GM12878 (cell line): Measurements from ENCODE around the gene PPIP5K1. TPM values are rescaled to one million over a fixed set of nuclear protein-coding genes. Genes with fewer than 3 reads are reported as not detected.
A peak's percentile ranks its signal among the peaks of the same experiment; 100 is the strongest.

ENCODE experiments used
- ATAC-seq: fragments of 200-7000 bp; cut with Tn5 transposase; 3 replicates; pipeline ENCODE4 v1.9.1; 2020; ENCODE audit warnings: mild to moderate bottlenecking, moderate library complexity
- BruUV-seq: library from RNA; stranded (reverse); fragments of 400-500 nt; replicated peaks from 2 replicates; lab custom pipeline; 2021; lab: Mats Ljungman, UMichigan
- CTCF ChIA-PET: fragments of 300-600 bp; sonication (Branson Sonifier 250); formaldehyde crosslinking; extraction: SDS; loops from one replicate; lab custom pipeline; 2021; ENCODE audit warnings: inconsistent platforms; lab: Yijun Ruan, JAX
- POLR2A ChIA-PET: fragments of 350-600 bp; formaldehyde crosslinking; extraction: SDS; loops from one replicate; lab custom pipeline; 2021; ENCODE audit warnings: inconsistent platforms; lab: Charles Lee
- RAD21 ChIA-PET: fragments of 300-600 bp; sonication (Branson Sonifier 250); formaldehyde crosslinking; loops from one replicate; lab custom pipeline; 2023; ENCODE audit warnings: antibody characterized with exemption; ENCODE audit not compliant: unreplicated experiment; lab: Charles Lee
- SMC1A ChIA-PET: fragments of 300-600 bp; sonication (Branson Sonifier 250); formaldehyde crosslinking; loops from one replicate; lab custom pipeline; 2023; ENCODE audit not compliant: unreplicated experiment, uncharacterized antibody; lab: Charles Lee
- DNase-seq: peaks from one replicate; pipeline ENCODE4 v3.0.0-alpha.2; 2011; ENCODE audit warnings: low read depth, low spot score
- FAIRE-seq: peaks from 3 replicates; lab custom pipeline; 2011; peaks lifted over from hg19 to GRCh38; lab: Jason Lieb, UNC
- H2AFZ ChIP-seq: 2 replicates; pipeline ENCODE4 v1.6.0; 2011; ENCODE audit warnings: low read depth, low read length, control low read depth; ENCODE audit not compliant: control insufficient read depth
- H3K27ac ChIP-seq: 2 replicates; pipeline ENCODE4 v1.5.1; 2011; ENCODE audit warnings: control low read depth; ENCODE audit not compliant: control insufficient read depth, insufficient read depth
- H3K27me3 ChIP-seq, 2 experiments: replicated peaks in 1 of 2; 2 replicates each; pipeline versions ENCODE4 v1.6.0 to v1.6.1; 2011; ENCODE audit warnings: low read length in 1 of 2; ENCODE audit not compliant: control insufficient read depth in 2 of 2, insufficient read depth in 2 of 2
- H3K36me3 ChIP-seq, 2 experiments: 2 replicates each; pipeline ENCODE4 v1.5.1; 2011; ENCODE audit warnings: low read length in 1 of 2; ENCODE audit not compliant: control insufficient read depth in 2 of 2, insufficient read depth in 2 of 2
- H3K4me1 ChIP-seq: 2 replicates; pipeline ENCODE4 v1.6.1; 2011; ENCODE audit warnings: mild to moderate bottlenecking, low read length, moderate library complexity, mixed read lengths; ENCODE audit not compliant: control insufficient read depth, insufficient read depth
- H3K4me2 ChIP-seq: 2 replicates; pipeline ENCODE4 v1.6.0; 2011; ENCODE audit warnings: control low read depth; ENCODE audit not compliant: control insufficient read depth, insufficient read depth
- H3K4me3 ChIP-seq: fragments of 200-600 bp; sonication (generic); 2 replicates; pipeline ENCODE4 v1.5.1; 2016
- H3K79me2 ChIP-seq: 2 replicates; pipeline ENCODE4 v1.6.0; 2011; ENCODE audit warnings: low read length; ENCODE audit not compliant: control insufficient read depth, insufficient read depth
- H3K9ac ChIP-seq: 2 replicates; pipeline ENCODE4 v1.8.0; 2011; ENCODE audit warnings: low read length, control low read depth, mixed read lengths; ENCODE audit not compliant: control insufficient read depth, insufficient read depth
- H3K9me3 ChIP-seq: replicated peaks from 3 replicates; pipeline ENCODE4 v1.5.1; 2011; ENCODE audit warnings: mild to moderate bottlenecking, low read length; ENCODE audit not compliant: control insufficient read depth, insufficient read depth
- H4K20me1 ChIP-seq: 2 replicates; pipeline ENCODE4 v1.6.0; 2011; ENCODE audit not compliant: control insufficient read depth, insufficient read depth
- GABPA ChIP-seq: IDR thresholded peaks from 2 replicates; pipeline ENCODE4 v1.6.1; 2014; ENCODE audit warnings: antibody characterized with exemption, low read depth, mild to moderate bottlenecking, inconsistent platforms
- HDAC2 ChIP-seq: fragments of 200-600 bp; sonication (generic); IDR thresholded peaks from 2 replicates; pipeline ENCODE4 v1.6.1; 2017
- LARP7 ChIP-seq: fragments of 450-650 bp; IDR thresholded peaks from 2 replicates; pipeline ENCODE4 v1.6.1; 2017; ENCODE audit warnings: mild to moderate bottlenecking
- NFXL1 ChIP-seq: fragments of 450-650 bp; IDR thresholded peaks from 2 replicates; pipeline ENCODE4 v1.6.1; 2017; ENCODE audit warnings: antibody characterized with exemption, mild to moderate bottlenecking, borderline replicate concordance
- RFX5 ChIP-seq: IDR thresholded peaks from 2 replicates; pipeline ENCODE4 v1.6.1; 2011; ENCODE audit warnings: low read depth, low read length, improper control_type of control experiment
- SP1 ChIP-seq: IDR thresholded peaks from one replicate; pipeline ENCODE4 v1.6.1; 2011; ENCODE audit warnings: low read depth, low read length
- SUZ12 ChIP-seq: fragments of 200-600 bp; sonication (generic); IDR thresholded peaks from one replicate; pipeline ENCODE4 v1.6.1; 2018; ENCODE audit warnings: antibody characterized with exemption, mild to moderate bottlenecking; ENCODE audit not compliant: unreplicated experiment
- WGBS: methylation state at CpG from one replicate; pipeline ENCODE4 v1.1.6; 2016; ENCODE audit warnings: low lambda C conversion rate; ENCODE audit not compliant: insufficient replicate concordance, insufficient coverage; ENCODE audit errors: missing lambda C conversion rate; 5-methylcytosine and 5-hydroxymethylcytosine counted together
- in situ Hi-C: fragments of 300-500 bp; cut with MboI; formaldehyde crosslinking; loops from 9 replicates; pipeline ENCODE4 v1.14.3; 2018; ENCODE audit warnings: mixed read lengths
- intact Hi-C: fragments of 100-400 bp; cut with micrococcal nuclease; formaldehyde crosslinking; loops from one replicate; pipeline ENCODE4 v1.14.2; 2022; ENCODE audit not compliant: unreplicated experiment
- polyA plus RNA-seq, 11 experiments: library from polyadenylated mRNA; depleted of rRNA in 4 of 11; unstranded in 6 of 11; stranded (reverse) in 5 of 11; fragments of >200 nt; fragmentation: Nextera tagmentation in 4 of 11; fragmentation: Illumina TruSeq in 1 of 11; extraction: Ambion mirVana in 4 of 11; extraction: Trizol in 1 of 11; gene quantifications; 1 replicate in 1 of 11; 2 replicates in 10 of 11; pipeline versions ENCODE4 v1.2.1 to v1.2.3, GENCODE V29; 2011 to 2016; ENCODE audit warnings: inconsistent platforms in 2 of 11, missing spikeins in 2 of 11, low read depth in 1 of 11
- total RNA-seq, 4 experiments: library from RNA; depleted of rRNA in 3 of 4; stranded (reverse); fragments of >200 nt in 3 of 4; fragmentation: Illumina TruSeq in 1 of 4; extraction: Trizol in 1 of 4; gene quantifications; 2 replicates each; pipeline versions ENCODE4 v1.2.1 to v1.2.3, GENCODE V29; 2013 to 2021
- TF ChIP-seq, protein P1 (sequence below): IDR thresholded peaks from 2 replicates; pipeline ENCODE4 v1.6.1; 2012; ENCODE audit warnings: improper control_type of control experiment, low read depth, low read length; ENCODE audit not compliant: insufficient replicate concordance
- TF ChIP-seq, protein P2 (sequence below): fragments of 450-650 bp; IDR thresholded peaks from 2 replicates; pipeline ENCODE4 v1.6.1; 2018; ENCODE audit warnings: borderline replicate concordance, mild to moderate bottlenecking; ENCODE audit not compliant: partially characterized antibody
- TF ChIP-seq, protein P3 (sequence below): fragments of 450-650 bp; IDR thresholded peaks from 2 replicates; pipeline ENCODE4 v1.6.1; 2016; ENCODE audit warnings: mild to moderate bottlenecking

PPIP5K1 gene
- total and polyA plus RNA-seq, 10 of the 15 experiments (the other 5 are each of a cell fraction or from before 2014, with no cell fraction given) = 2.5 to 54.4 (median 19.4) TPM

DNA sequence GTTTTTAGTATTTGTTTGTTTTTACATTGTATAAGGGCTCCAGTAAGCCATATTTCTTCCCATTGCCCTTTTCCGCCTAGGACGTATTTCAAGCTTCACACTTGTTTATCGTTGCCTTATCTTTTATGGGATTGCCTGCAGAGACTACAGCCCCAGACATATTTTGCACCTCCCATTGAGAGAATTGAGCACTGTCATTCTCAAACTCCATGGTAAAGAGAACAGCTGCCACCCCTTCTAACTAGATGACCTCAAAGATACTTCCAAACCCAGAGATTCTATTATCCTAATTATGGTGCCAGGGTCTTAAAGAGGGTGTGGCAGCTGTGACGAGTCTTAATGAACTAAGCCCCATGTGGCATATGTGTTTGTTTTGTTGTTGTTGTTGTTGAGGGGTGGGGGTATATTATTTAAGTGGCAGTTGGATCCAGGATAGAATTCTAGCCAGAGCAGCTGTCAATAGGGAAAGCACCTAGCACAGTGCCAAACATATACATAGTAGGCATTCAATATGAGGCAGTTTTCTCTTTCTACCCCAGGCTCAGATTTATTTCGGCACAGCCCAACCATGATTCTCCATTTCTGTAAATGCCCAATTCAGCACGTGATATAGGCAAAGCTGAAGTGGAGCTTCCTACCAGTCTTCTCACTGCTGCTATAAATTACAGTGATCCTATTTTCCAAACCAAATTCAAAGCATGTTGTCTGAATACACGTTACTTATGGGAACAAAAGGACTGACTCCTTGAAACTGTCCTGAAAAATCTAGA lies 96.1 kb downstream of the PPIP5K1 start:
- Histone ChIP-seq H3K79me2 (peaks cover 6% of the 10 kb centered on the region), H2AFZ (peak overlapping the region; percentile 100), H3K4me3 (peak overlapping the region; percentile 88; the same call in 1 of the 2 replicates), H3K27me3 (no peaks in the 10 kb centered on the region), H3K4me1 (peaks cover 3% of the 10 kb centered on the region; the same call in 1 of the 2 replicates), H3K9me3 (no peaks in the 10 kb centered on the region), H3K9ac (no peak overlapping the region; the same call in 1 of the 2 replicates), H4K20me1 (no peaks in the 10 kb centered on the region), H3K4me2 (peak overlapping the region; percentile 93), H3K36me3 (peaks cover 0 to 3% of the 10 kb centered on the region in 2 experiments; a peak in 1 of 4 replicates), H3K27ac (no peak overlapping the region)
- DNase-seq (no peak), FAIRE-seq (no peak), ATAC-seq (no peak)
- WGBS = 59% methylated on average over 7 of the region's 7 CpGs
- SMC1A ChIA-PET = interaction anchor here (0.8 to 3.4 kb wide), 6 partner anchors 9 to 387 kb away, joined by 3 to 13 read pairs (median 4); no protein-coding TSS in a partner anchor
- CTCF ChIA-PET = interaction anchor here (0.7 to 9.9 kb wide), 7 partner anchors 8 to 409 kb away, joined by 3 to 88 read pairs (median 3); partner anchors contain the start of gene MAP1A
- RAD21 ChIA-PET = interaction anchor here (0.6 to 3.1 kb wide), 3 partner anchors 10 to 76 kb away, joined by 4 to 18 read pairs (median 5); no protein-coding TSS in a partner anchor
- in situ Hi-C loops (no loop called here), intact Hi-C loops (no loop called here)
- BruUV-seq = no TSS peak
- POLR2A ChIA-PET = interaction anchor here (0.5 to 3.9 kb wide), 3 partner anchors 17 to 294 kb away, joined by 4 to 14 read pairs (median 11); no protein-coding TSS in a partner anchor
- TF ChIP-seq SP1 (no peak), GABPA (no peak), SUZ12 (no peak), RFX5 (no peak), NFXL1 (no peak), LARP7 (no peak), HDAC2 (no peak)
- TF ChIP-seq, protein P1, sequence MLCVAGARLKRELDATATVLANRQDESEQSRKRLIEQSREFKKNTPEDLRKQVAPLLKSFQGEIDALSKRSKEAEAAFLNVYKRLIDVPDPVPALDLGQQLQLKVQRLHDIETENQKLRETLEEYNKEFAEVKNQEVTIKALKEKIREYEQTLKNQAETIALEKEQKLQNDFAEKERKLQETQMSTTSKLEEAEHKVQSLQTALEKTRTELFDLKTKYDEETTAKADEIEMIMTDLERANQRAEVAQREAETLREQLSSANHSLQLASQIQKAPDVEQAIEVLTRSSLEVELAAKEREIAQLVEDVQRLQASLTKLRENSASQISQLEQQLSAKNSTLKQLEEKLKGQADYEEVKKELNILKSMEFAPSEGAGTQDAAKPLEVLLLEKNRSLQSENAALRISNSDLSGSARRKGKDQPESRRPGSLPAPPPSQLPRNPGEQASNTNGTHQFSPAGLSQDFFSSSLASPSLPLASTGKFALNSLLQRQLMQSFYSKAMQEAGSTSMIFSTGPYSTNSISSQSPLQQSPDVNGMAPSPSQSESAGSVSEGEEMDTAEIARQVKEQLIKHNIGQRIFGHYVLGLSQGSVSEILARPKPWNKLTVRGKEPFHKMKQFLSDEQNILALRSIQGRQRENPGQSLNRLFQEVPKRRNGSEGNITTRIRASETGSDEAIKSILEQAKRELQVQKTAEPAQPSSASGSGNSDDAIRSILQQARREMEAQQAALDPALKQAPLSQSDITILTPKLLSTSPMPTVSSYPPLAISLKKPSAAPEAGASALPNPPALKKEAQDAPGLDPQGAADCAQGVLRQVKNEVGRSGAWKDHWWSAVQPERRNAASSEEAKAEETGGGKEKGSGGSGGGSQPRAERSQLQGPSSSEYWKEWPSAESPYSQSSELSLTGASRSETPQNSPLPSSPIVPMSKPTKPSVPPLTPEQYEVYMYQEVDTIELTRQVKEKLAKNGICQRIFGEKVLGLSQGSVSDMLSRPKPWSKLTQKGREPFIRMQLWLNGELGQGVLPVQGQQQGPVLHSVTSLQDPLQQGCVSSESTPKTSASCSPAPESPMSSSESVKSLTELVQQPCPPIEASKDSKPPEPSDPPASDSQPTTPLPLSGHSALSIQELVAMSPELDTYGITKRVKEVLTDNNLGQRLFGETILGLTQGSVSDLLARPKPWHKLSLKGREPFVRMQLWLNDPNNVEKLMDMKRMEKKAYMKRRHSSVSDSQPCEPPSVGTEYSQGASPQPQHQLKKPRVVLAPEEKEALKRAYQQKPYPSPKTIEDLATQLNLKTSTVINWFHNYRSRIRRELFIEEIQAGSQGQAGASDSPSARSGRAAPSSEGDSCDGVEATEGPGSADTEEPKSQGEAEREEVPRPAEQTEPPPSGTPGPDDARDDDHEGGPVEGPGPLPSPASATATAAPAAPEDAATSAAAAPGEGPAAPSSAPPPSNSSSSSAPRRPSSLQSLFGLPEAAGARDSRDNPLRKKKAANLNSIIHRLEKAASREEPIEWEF = no peak
- TF ChIP-seq, protein P2, sequence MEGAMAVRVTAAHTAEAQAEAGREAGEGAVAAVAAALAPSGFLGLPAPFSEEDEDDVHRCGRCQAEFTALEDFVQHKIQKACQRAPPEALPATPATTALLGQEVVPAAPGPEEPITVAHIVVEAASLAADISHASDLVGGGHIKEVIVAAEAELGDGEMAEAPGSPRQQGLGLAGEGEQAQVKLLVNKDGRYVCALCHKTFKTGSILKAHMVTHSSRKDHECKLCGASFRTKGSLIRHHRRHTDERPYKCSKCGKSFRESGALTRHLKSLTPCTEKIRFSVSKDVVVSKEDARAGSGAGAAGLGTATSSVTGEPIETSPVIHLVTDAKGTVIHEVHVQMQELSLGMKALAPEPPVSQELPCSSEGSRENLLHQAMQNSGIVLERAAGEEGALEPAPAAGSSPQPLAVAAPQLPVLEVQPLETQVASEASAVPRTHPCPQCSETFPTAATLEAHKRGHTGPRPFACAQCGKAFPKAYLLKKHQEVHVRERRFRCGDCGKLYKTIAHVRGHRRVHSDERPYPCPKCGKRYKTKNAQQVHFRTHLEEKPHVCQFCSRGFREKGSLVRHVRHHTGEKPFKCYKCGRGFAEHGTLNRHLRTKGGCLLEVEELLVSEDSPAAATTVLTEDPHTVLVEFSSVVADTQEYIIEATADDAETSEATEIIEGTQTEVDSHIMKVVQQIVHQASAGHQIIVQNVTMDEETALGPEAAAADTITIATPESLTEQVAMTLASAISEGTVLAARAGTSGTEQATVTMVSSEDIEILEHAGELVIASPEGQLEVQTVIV = no peak
- TF ChIP-seq, protein P3, sequence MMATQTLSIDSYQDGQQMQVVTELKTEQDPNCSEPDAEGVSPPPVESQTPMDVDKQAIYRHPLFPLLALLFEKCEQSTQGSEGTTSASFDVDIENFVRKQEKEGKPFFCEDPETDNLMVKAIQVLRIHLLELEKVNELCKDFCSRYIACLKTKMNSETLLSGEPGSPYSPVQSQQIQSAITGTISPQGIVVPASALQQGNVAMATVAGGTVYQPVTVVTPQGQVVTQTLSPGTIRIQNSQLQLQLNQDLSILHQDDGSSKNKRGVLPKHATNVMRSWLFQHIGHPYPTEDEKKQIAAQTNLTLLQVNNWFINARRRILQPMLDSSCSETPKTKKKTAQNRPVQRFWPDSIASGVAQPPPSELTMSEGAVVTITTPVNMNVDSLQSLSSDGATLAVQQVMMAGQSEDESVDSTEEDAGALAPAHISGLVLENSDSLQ = no peak
